GM18498 (cell line): ENCODE measurements around the gene SLC2A9.

ENCODE experiments used
- ATAC-seq: cut with Tn5 transposase; IDR thresholded peaks from one replicate; pipeline ENCODE4 v1.9.1; 2021; ENCODE audit warnings: mild to moderate bottlenecking, moderate library complexity; ENCODE audit not compliant: unreplicated experiment

Gene SLC2A9

GRCh38 chr4:9968472-9968871, 52.8 kb downstream of the SLC2A9 start:
- no peak for ATAC-seq

- no peak for ATAC-seq
Measured at GRCh38 chr4:9964879-9965278, 56.4 kb downstream of the SLC2A9 start.

- ATAC-seq: no peak
Measured at GRCh38 chr4:9963328-9963727, 58.0 kb downstream of the SLC2A9 start.

GRCh38 chr4:9962611-9963314, 58.5 kb downstream of the SLC2A9 start:
- peak; percentile 53 for ATAC-seq

- ATAC-seq: no peak
Measured at GRCh38 chr4:9954468-9954867, 66.8 kb downstream of the SLC2A9 start.

- ATAC-seq: no peak
Measured at GRCh38 chr4:9953089-9953488, 68.2 kb downstream of the SLC2A9 start.

- no peak for ATAC-seq
Measured at GRCh38 chr4:9952415-9952950, 68.8 kb downstream of the SLC2A9 start.

- no peak for ATAC-seq
Measured at GRCh38 chr4:9949573-9949972, 71.7 kb downstream of the SLC2A9 start.

GRCh38 chr4:9947168-9948062, 73.9 kb downstream of the SLC2A9 start:
- ATAC-seq: no peak

GRCh38 chr4:9946170-9946569, 75.1 kb downstream of the SLC2A9 start:
- no peak for ATAC-seq

- ATAC-seq: no peak
Measured at GRCh38 chr4:9944431-9945425, 76.6 kb downstream of the SLC2A9 start.

- no peak for ATAC-seq
Measured at GRCh38 chr4:9943761-9944160, 77.5 kb downstream of the SLC2A9 start.

GRCh38 chr4:9942921-9943600, 78.2 kb downstream of the SLC2A9 start:
- no peak for ATAC-seq

GRCh38 chr4:9942139-9942538, 79.2 kb downstream of the SLC2A9 start:
- ATAC-seq: no peak

GRCh38 chr4:9940041-9940440, 81.3 kb downstream of the SLC2A9 start:
- ATAC-seq: no peak

- ATAC-seq: no peak
Measured at GRCh38 chr4:9938933-9939332, 82.4 kb downstream of the SLC2A9 start.

GRCh38 chr4:9937078-9937477, 84.2 kb downstream of the SLC2A9 start:
- ATAC-seq: no peak

- no peak for ATAC-seq
Measured at GRCh38 chr4:9936129-9936644, 85.1 kb downstream of the SLC2A9 start.

GRCh38 chr4:9933956-9934355, 87.3 kb downstream of the SLC2A9 start:
- ATAC-seq: no peak

- ATAC-seq: no peak
Measured at GRCh38 chr4:9933184-9933583, 88.1 kb downstream of the SLC2A9 start.
